HepG2 (cell line): ENCODE results near the gene CHPF. TPM values are rescaled to one million over a fixed set of nuclear protein-coding genes. Genes with fewer than 3 reads are reported as not detected.

Experiments used
- CCDC6 ChIP-seq: sonication (generic); formaldehyde crosslinking; IDR thresholded peaks from 2 replicates; pipeline ENCODE4 v1.8.1; 2022; ENCODE audit warnings: mild to moderate bottlenecking, missing genetic modification reagents, moderate library complexity
- JUNB ChIP-seq: sonication (generic); formaldehyde crosslinking; IDR thresholded peaks from 2 replicates; pipeline ENCODE4 v1.8.0; 2022; ENCODE audit warnings: missing genetic modification reagents, mild to moderate bottlenecking, borderline replicate concordance
- MBNL3 ChIP-seq: fragments of 250-450 bp; sonication (Bioruptor Pico); conservative IDR thresholded peaks from 2 replicates; pipeline ENCODE4 v1.8.0; 2022; ENCODE audit warnings: mild to moderate bottlenecking, inconsistent platforms
- MEF2D ChIP-seq: sonication (generic); formaldehyde crosslinking; IDR thresholded peaks from 2 replicates; pipeline ENCODE4 v1.5.1; 2020; ENCODE audit warnings: mild to moderate bottlenecking, missing genetic modification reagents
- MLXIP ChIP-seq: sonication (generic); formaldehyde crosslinking; IDR thresholded peaks from 2 replicates; pipeline ENCODE4 v1.9.0; 2021; ENCODE audit warnings: missing genetic modification reagents, borderline replicate concordance
- PHF5A ChIP-seq: IDR thresholded peaks from one replicate; pipeline ENCODE4 v1.6.1; 2018; ENCODE audit warnings: low read depth, missing genetic modification reagents; ENCODE audit not compliant: unreplicated experiment
- RAD21 ChIP-seq: fragments of 450-650 bp; formaldehyde crosslinking; IDR thresholded peaks from 2 replicates; pipeline ENCODE4 v1.5.0; 2020; ENCODE audit warnings: mild to moderate bottlenecking
- RARA ChIP-seq: IDR thresholded peaks from 2 replicates; pipeline ENCODE4 v1.6.1; 2016; ENCODE audit warnings: missing genetic modification reagents, missing compliant biosample characterization
- SMC3 ChIP-seq: IDR thresholded peaks from 2 replicates; pipeline ENCODE4 v1.6.1; 2011; ENCODE audit warnings: low read length, improper control_type of control experiment
- SOX5 ChIP-seq: IDR thresholded peaks from 2 replicates; pipeline ENCODE4 v1.6.1; 2016; ENCODE audit warnings: borderline replicate concordance
- SP5 ChIP-seq: IDR thresholded peaks from 2 replicates; pipeline ENCODE4 v1.6.1; 2016; ENCODE audit warnings: low read depth, borderline replicate concordance
- YEATS2 ChIP-seq: sonication (generic); formaldehyde crosslinking; IDR thresholded peaks from 2 replicates; pipeline ENCODE4 v1.4.0; 2020; ENCODE audit warnings: missing genetic modification reagents, borderline replicate concordance
- ZNF460 ChIP-seq: sonication (generic); formaldehyde crosslinking; IDR thresholded peaks from 2 replicates; pipeline ENCODE4 v1.5.1; 2020; ENCODE audit warnings: missing genetic modification reagents, mild to moderate bottlenecking, borderline replicate concordance
- ZNF652 ChIP-seq: IDR thresholded peaks from 2 replicates; pipeline ENCODE4 v1.6.1; 2016; ENCODE audit warnings: low read depth, borderline replicate concordance
- polyA plus RNA-seq, 8 experiments: library from polyadenylated mRNA; depleted of rRNA in 3 of 8; stranded (reverse) in 7 of 8; unstranded in 1 of 8; fragments of >200 nt; fragmentation: Illumina TruSeq in 4 of 8; extraction: Trizol in 4 of 8; gene quantifications; 2 replicates each; pipeline versions ENCODE4 v1.2.1 to v1.2.3, GENCODE V29; 2011 to 2016; ENCODE audit warnings: low read depth in 4 of 8, missing spikeins in 1 of 8, mixed read lengths in 1 of 8; ENCODE audit not compliant: insufficient read depth in 1 of 8
- total RNA-seq, 5 experiments: library from RNA; depleted of rRNA; stranded (reverse); fragments of >200 nt; fragmentation: Illumina TruSeq; extraction: Trizol; gene quantifications; 2 replicates each; pipeline ENCODE4 v1.2.3, GENCODE V29; 2016; ENCODE audit warnings: low read depth in 1 of 5
- TF ChIP-seq, protein P1 (sequence below): sonication (generic); formaldehyde crosslinking; IDR thresholded peaks from 2 replicates; pipeline ENCODE4 v1.8.0; 2022; ENCODE audit warnings: mild to moderate bottlenecking, missing genetic modification reagents; ENCODE audit not compliant: insufficient replicate concordance
- TF ChIP-seq, protein P2 (sequence below): sonication (generic); formaldehyde crosslinking; IDR thresholded peaks from 2 replicates; pipeline ENCODE4 v1.4.0; 2020; ENCODE audit warnings: missing genetic modification reagents, borderline replicate concordance
- TF ChIP-seq, protein P3 (sequence below): sonication (generic); formaldehyde crosslinking; IDR thresholded peaks from 2 replicates; pipeline ENCODE4 v1.5.0; 2020; ENCODE audit warnings: missing genetic modification reagents, mild to moderate bottlenecking, borderline replicate concordance
- TF ChIP-seq, protein P4 (sequence below): sonication (generic); formaldehyde crosslinking; IDR thresholded peaks from 2 replicates; pipeline ENCODE4 v1.4.0; 2020; ENCODE audit warnings: mild to moderate bottlenecking, low read depth, missing genetic modification reagents

The CHPF gene
- total and polyA plus RNA-seq, 2 of the 13 experiments (the other 11 are each of a cell fraction or from before 2014, with no cell fraction given) = 79.6 to 111 TPM

DNA sequence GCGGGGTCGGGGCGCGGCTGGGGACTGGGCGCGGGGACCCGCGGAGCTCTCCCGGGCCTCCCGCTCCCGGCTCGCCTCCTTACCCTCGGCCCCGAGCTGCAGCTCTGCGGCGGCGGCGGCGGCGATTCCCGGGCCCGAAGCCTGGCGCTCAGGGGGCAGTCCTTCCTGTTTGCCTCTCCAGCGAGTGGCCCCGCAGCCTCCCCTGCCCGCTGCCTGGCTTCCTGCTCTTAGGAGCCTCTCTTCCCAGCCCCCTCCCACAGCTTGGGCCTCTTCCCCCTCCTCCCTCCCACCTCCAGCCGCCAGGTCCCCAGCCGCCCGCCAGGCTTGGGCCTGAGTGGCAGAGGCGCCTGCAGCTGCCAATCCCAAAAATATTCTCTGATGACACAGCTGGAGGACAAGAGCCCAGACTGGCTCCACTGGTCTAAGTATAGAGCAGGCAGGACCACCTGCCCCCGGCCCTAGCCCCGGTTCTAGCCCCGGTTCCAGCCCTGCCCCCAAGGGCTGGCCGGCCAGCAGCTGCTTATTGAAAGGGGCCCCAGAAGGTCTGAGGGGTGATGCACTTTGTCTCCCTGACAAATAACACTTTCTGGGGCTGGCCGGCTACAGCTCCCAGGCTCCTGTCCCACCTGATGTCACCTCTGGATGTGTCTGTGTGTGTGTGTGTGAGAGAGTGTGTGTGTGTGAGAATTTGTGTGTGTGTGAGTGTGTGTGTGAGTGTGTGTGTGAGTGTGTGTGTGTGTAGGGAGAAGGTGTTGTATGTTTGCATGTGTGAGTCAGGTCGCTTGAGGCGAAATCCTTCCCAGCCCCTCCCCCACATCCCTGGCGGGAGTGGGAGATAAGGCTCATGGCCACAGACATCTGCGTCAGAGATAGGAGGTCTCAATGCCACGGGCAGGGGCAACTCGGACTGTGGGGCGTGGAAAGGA, 28.0 kb upstream of the CHPF start, which contains the start of gene OBSL1 (continued):
- TF ChIP-seq YEATS2 = no peak
- TF ChIP-seq, protein P1, sequence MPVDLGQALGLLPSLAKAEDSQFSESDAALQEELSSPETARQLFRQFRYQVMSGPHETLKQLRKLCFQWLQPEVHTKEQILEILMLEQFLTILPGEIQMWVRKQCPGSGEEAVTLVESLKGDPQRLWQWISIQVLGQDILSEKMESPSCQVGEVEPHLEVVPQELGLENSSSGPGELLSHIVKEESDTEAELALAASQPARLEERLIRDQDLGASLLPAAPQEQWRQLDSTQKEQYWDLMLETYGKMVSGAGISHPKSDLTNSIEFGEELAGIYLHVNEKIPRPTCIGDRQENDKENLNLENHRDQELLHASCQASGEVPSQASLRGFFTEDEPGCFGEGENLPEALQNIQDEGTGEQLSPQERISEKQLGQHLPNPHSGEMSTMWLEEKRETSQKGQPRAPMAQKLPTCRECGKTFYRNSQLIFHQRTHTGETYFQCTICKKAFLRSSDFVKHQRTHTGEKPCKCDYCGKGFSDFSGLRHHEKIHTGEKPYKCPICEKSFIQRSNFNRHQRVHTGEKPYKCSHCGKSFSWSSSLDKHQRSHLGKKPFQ (CRISPR knock-in tag) = peak; percentile 79
- TF ChIP-seq, protein P2, sequence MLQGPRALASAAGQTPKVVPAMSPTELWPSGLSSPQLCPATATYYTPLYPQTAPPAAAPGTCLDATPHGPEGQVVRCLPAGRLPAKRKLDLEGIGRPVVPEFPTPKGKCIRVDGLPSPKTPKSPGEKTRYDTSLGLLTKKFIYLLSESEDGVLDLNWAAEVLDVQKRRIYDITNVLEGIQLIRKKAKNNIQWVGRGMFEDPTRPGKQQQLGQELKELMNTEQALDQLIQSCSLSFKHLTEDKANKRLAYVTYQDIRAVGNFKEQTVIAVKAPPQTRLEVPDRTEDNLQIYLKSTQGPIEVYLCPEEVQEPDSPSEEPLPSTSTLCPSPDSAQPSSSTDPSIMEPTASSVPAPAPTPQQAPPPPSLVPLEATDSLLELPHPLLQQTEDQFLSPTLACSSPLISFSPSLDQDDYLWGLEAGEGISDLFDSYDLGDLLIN (CRISPR knock-in tag) = no peak
- TF ChIP-seq SP5 (CRISPR knock-in tag) = peak; percentile 65
- TF ChIP-seq, protein P3, sequence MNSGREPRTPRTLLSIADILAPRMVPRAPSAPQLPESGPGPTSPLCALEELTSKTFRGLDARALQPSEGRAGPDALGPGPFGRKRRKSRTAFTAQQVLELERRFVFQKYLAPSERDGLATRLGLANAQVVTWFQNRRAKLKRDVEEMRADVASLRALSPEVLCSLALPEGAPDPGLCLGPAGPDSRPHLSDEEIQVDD = 0 out of 2 replicates have a peak, but pooled peaks have one; percentile 5
- TF ChIP-seq MLXIP = no peak
- TF ChIP-seq, protein P4, sequence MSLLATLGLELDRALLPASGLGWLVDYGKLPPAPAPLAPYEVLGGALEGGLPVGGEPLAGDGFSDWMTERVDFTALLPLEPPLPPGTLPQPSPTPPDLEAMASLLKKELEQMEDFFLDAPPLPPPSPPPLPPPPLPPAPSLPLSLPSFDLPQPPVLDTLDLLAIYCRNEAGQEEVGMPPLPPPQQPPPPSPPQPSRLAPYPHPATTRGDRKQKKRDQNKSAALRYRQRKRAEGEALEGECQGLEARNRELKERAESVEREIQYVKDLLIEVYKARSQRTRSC = peak; percentile 80; the same call in 1 of the 2 replicates
- no peak for TF ChIP-seq MBNL3
- peak; percentile 90; the same call in 1 of the 2 replicates for TF ChIP-seq JUNB (CRISPR knock-in tag)
- no peak; the same call in 1 of the 2 replicates for TF ChIP-seq RAD21
- peak; percentile 69; the same call in 1 of the 2 replicates for TF ChIP-seq MEF2D (CRISPR knock-in tag)
- TF ChIP-seq ZNF652 (CRISPR knock-in tag) = no peak
- peak; percentile 8; the same call in 1 of the 2 replicates for TF ChIP-seq SMC3
- no peak; the same call in 1 of the 2 replicates for TF ChIP-seq ZNF460
- peak; percentile 57; the same call in 1 of the 2 replicates for TF ChIP-seq CCDC6 (CRISPR knock-in tag)
- peak; percentile 74 for TF ChIP-seq RARA (CRISPR knock-in tag)
- TF ChIP-seq PHF5A (CRISPR knock-in tag) = no peak
- 0 out of 2 replicates have a peak, but pooled peaks have one; percentile 17 for TF ChIP-seq SOX5
